Transverse colon (tissue), 4 donors: ENCODE results near the gene ATG12. TPM values are rescaled to one million over a fixed set of nuclear protein-coding genes. Genes with fewer than 3 reads are reported as not detected.
A peak's percentile ranks its signal among the peaks of the same experiment; 100 is the strongest.

Experiments
- DNase-seq: peaks from one replicate; pipeline ENCODE4 v3.0.0-alpha.2; 2019
- H3K27ac ChIP-seq, 4 donors: fragments of 200-600 bp; sonication (generic); 2 replicates each; pipeline ENCODE4 v1.5.1; 2016 to 2018; ENCODE audit warnings: inconsistent platforms in 4 of 4
- H3K27me3 ChIP-seq: fragments of 200-600 bp; sonication (generic); 2 replicates; pipeline ENCODE4 v1.5.1; 2017; ENCODE audit warnings: inconsistent platforms
- H3K36me3 ChIP-seq, 4 donors: fragments of 200-600 bp; sonication (generic); 2 replicates each; pipeline ENCODE4 v1.5.1; 2017 to 2019; ENCODE audit warnings: inconsistent platforms in 4 of 4
- H3K4me1 ChIP-seq, 4 donors: fragments of 200-600 bp; sonication (generic); 2 replicates each; pipeline ENCODE4 v1.5.1; 2017 to 2020; ENCODE audit warnings: inconsistent platforms in 4 of 4
- H3K4me3 ChIP-seq, 4 donors: fragments of 200-600 bp; sonication (generic); 1 replicate in 1 of 4; 2 replicates in 3 of 4; pipeline versions ENCODE4 v1.5.1 to v1.6.1; 2017 to 2019; ENCODE audit warnings: inconsistent platforms in 4 of 4
- H3K9me3 ChIP-seq, 2 donors: fragments of 200-600 bp; sonication (generic); 2 replicates each; pipeline ENCODE4 v1.5.1; 2017 to 2019; ENCODE audit warnings: inconsistent platforms in 2 of 2
- EP300 ChIP-seq: sonication (generic); formaldehyde crosslinking; IDR thresholded peaks from one replicate; pipeline ENCODE4 v1.6.1; 2017; ENCODE audit warnings: antibody characterized with exemption, low read depth
- POLR2A ChIP-seq: fragments of 450-650 bp; IDR thresholded peaks from one replicate; pipeline ENCODE4 v1.6.1; 2016; ENCODE audit warnings: antibody characterized with exemption, mild to moderate bottlenecking, moderate library complexity
- POLR2AphosphoS5 ChIP-seq, 3 donors: sonication (generic); formaldehyde crosslinking; IDR thresholded peaks; one replicate each; pipeline ENCODE4 v1.6.1; 2016; ENCODE audit warnings: antibody characterized with exemption in 3 of 3
- WGBS, 2 donors: methylation state at CpG; one replicate each; pipeline ENCODE4 v1.1.5; 2018; ENCODE audit warnings: low coverage in 1 of 2; 5-methylcytosine and 5-hydroxymethylcytosine counted together
- in situ Hi-C, 4 donors: fragments of 200-750 bp; cut with MboI; loops; one replicate each; pipeline versions ENCODE4 v1.15.0 to v1.15.1; 2017; ENCODE audit warnings: low sequenced_read_pairs in 3 of 4, low pct_ligation_motif_present in 1 of 4, low pct_unique_long_range_greater_than_20kb in 1 of 4
- intact Hi-C: fragments of 100-400 bp; cut with DNase I; formaldehyde crosslinking; loops from one replicate; pipeline ENCODE4 v1.15.1; 2023; ENCODE audit warnings: low total_unique reads
- total RNA-seq, 4 donors: library from RNA; depleted of rRNA; stranded (reverse); fragments of >200 nt; gene quantifications; one replicate each; pipeline ENCODE4 v1.1.0, GENCODE V29; 2016
- TF ChIP-seq, protein P1 (sequence below), 5 experiments: fragments of 200-600 bp in 3 of 5; fragments of 450-650 bp in 2 of 5; sonication (generic) in 3 of 5; IDR thresholded peaks; 1 replicate in 2 of 5; 2 replicates in 3 of 5; pipeline ENCODE4 v1.5.1; 2016 to 2017; ENCODE audit warnings: antibody characterized with exemption in 5 of 5, inconsistent platforms in 3 of 5, mild to moderate bottlenecking in 2 of 5, moderate library complexity in 1 of 5

Gene ATG12
- total RNA-seq, 4 donors from 2014 or later, result 18.7 to 51.3 (median 31.4) TPM

DNA sequence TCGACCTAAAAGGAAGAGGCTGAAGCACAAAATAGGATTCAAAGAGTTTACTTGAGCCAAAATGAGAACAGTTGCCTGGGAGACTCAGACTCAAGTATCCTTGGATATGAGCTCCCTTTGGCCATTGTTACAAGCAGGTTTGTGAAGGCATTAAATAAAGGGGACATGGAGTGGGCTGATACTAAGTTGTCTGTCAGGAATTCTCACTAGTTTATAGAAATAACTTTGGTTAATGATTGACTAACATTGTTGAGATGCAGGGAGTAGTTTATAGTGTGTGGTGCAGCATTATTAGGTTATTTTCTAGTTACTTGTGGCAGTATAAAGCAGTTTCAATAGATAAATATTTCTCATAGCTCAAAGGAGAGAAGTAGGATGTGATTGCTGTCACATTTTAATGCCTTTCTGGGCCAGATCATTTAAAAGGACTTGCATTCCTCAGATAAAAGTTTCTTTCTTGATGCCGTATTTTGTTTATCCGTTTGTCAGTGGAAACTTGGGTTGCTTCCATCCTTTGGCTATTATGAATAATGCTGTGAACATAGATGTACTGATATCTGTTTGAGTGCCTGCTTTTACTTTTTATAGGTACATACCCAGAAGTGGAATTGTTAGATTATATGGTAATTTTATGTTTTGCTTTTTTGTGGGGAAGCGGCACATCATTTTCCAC is 9.5 kb upstream of the ATG12 start:
- peaks cover 0 to 27% (median 6%) of the 10 kb centered on the region in 4 donors for H3K4me1 ChIP-seq
- intact Hi-C loops, result no loop called here
- H3K27ac ChIP-seq, result peak overlapping the region; percentile 2 to 23 (median 8)
- TF ChIP-seq POLR2A (no peak), POLR2AphosphoS5 (IDR thresholded peaks at IDR 0.05) (no peak), EP300 (no peak)
- TF ChIP-seq, protein P1, sequence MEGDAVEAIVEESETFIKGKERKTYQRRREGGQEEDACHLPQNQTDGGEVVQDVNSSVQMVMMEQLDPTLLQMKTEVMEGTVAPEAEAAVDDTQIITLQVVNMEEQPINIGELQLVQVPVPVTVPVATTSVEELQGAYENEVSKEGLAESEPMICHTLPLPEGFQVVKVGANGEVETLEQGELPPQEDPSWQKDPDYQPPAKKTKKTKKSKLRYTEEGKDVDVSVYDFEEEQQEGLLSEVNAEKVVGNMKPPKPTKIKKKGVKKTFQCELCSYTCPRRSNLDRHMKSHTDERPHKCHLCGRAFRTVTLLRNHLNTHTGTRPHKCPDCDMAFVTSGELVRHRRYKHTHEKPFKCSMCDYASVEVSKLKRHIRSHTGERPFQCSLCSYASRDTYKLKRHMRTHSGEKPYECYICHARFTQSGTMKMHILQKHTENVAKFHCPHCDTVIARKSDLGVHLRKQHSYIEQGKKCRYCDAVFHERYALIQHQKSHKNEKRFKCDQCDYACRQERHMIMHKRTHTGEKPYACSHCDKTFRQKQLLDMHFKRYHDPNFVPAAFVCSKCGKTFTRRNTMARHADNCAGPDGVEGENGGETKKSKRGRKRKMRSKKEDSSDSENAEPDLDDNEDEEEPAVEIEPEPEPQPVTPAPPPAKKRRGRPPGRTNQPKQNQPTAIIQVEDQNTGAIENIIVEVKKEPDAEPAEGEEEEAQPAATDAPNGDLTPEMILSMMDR (IDR thresholded peaks at IDR 0.05), result no peak
- DNase-seq, result no peak
- 71 to 75% methylated on average over 4 of the region's 4 CpGs for WGBS, 2 donors
- H3K4me3 ChIP-seq, result no peak overlapping the region
- no peaks in the 10 kb centered on the region for H3K9me3 ChIP-seq
- no peaks in the 10 kb centered on the region for H3K27me3 ChIP-seq
- no peaks in the 10 kb centered on the region for H3K36me3 ChIP-seq
- in situ Hi-C loops, result no loop called here

DNA sequence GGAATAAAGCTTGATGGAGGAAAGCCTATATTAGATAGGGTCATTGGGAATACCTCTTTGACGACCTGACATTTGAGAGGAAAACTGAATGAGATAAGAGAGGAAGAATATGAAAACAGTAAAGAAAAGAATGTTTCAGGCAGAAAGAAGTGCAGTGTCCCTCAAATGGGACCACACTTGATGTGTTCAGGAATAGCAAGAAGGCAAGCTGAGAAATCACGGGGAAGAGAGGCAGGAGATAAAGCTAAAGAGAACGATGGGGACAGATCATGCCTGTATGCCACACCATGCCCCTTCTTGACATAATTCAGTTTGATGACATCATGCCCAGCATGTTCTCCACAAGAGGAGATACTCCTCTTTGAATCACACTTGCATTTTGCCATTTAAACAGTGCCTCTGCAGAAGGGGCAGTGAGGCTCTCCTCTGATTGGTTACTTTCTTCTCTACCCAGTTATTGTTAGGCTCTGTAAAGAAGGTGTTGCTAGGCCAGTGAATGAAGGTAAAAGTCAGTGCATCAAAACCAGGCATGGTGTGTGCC is 8.0 kb upstream of the ATG12 start:
- TF ChIP-seq, protein P1 (IDR thresholded peaks at IDR 0.05), result no peak
- TF ChIP-seq EP300 (no peak), POLR2AphosphoS5 (IDR thresholded peaks at IDR 0.05) (no peak), POLR2A (no peak)
- H3K4me3 ChIP-seq, result no peak overlapping the region
- no peaks in the 10 kb centered on the region for H3K36me3 ChIP-seq
- 82 to 96% methylated on average over 3 of the region's 3 CpGs for WGBS, 2 donors
- in situ Hi-C loops, result loop anchor here in 3 of 4 donors (25.0 kb wide), 2 partner anchors 213 to 537 kb away; no protein-coding TSS in a partner anchor
- peaks cover 0 to 33% (median 6%) of the 10 kb centered on the region in 4 donors for H3K4me1 ChIP-seq
- DNase-seq, result no peak
- no peaks in the 10 kb centered on the region for H3K9me3 ChIP-seq
- intact Hi-C loops, result no loop called here
- no peak overlapping the region for H3K27ac ChIP-seq
- no peaks in the 10 kb centered on the region for H3K27me3 ChIP-seq

GRCh38 chr5:115847290-115847689 is 5.9 kb upstream of the ATG12 start:
- H3K36me3 ChIP-seq, result no peaks in the 10 kb centered on the region
- no peaks in the 10 kb centered on the region for H3K9me3 ChIP-seq
- H3K27ac ChIP-seq, result no peak overlapping the region
- in situ Hi-C loops (loop anchor here in 3 of 4 donors (25.0 kb wide), 2 partner anchors 215 to 535 kb away; no protein-coding TSS in a partner anchor), intact Hi-C loops (no loop called here)
- TF ChIP-seq, protein P1 (IDR thresholded peaks at IDR 0.05), result no peak
- TF ChIP-seq POLR2AphosphoS5 (IDR thresholded peaks at IDR 0.05) (no peak), POLR2A (no peak), EP300 (no peak)
- no peaks in the 10 kb centered on the region for H3K27me3 ChIP-seq
- no peak for DNase-seq
- H3K4me3 ChIP-seq, result no peak overlapping the region
- peaks cover 11 to 50% (median 17%) of the 10 kb centered on the region in 4 donors for H3K4me1 ChIP-seq
- WGBS, 2 donors, result 86 to 88% methylated on average over 7 of the region's 7 CpGs

- no peak for DNase-seq
- Histone ChIP-seq H3K27me3 (no peaks in the 10 kb centered on the region), H3K9me3 (no peaks in the 10 kb centered on the region), H3K4me1 (peaks cover 18 to 44% (median 24%) of the 10 kb centered on the region in 4 donors), H3K4me3 (no peak overlapping the region), H3K36me3 (no peaks in the 10 kb centered on the region), H3K27ac (peak overlapping the region in 3 of 4 donors; percentile 1 to 39 (median 36))
- in situ Hi-C loops, result loop anchor here in 3 of 4 donors (25.0 kb wide), 2 partner anchors 218 to 532 kb away; no protein-coding TSS in a partner anchor
- TF ChIP-seq POLR2AphosphoS5 (IDR thresholded peaks at IDR 0.05) (no peak), EP300 (no peak), POLR2A (no peak)
- TF ChIP-seq, protein P1 (IDR thresholded peaks at IDR 0.05), result no peak
- intact Hi-C loops, result no loop called here
- WGBS, 2 donors, result 80 to 84% methylated on average over 6 to 7 of the region's 7 CpGs
These were observed 3.0 kb upstream of the ATG12 start for GRCh38 chr5:115844321-115844817.
